ENCODE measurements around the gene GFAP.

GFAP gene

DNA sequence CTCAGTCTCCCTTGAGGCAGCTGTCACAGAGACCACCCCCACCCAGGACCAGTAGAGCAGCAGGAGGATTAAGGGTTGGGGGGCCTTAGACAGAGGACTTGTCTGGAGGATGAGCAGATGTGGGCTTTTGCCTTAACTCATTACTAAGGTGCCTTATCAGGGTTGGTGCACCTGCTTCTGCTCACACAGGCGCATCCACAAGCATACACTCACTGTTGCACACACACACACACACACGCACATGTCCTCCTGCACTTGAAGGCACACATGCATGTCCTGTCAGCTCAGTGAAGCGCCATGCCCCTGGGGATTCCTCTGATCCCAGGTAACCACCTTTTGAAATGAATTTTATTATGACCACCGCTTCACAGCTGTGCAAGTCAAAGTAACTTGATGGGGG lies 1.2 kb downstream of the GFAP start:
- DNase-seq: no peak

DNA sequence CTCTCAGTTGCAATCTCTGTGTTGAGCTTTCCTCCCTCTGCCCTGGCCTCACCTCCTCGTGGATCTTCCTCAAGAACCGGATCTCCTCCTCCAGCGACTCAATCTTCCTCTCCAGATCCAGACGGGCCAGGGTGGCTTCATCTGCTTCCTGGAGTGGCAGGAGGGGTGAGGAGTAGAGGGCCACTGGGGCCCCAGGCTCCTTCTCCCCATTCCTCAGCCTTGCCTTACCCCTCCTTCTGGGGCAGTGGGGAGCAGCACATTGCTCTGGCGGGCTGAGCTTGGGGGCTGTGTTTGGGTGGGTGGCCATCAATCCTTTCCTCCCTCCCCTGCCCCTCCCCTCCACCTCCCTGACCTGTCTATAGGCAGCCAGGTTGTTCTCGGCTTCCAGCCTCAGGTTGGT lies 1.6 kb downstream of the GFAP start:
- DNase-seq: no peak

DNA sequence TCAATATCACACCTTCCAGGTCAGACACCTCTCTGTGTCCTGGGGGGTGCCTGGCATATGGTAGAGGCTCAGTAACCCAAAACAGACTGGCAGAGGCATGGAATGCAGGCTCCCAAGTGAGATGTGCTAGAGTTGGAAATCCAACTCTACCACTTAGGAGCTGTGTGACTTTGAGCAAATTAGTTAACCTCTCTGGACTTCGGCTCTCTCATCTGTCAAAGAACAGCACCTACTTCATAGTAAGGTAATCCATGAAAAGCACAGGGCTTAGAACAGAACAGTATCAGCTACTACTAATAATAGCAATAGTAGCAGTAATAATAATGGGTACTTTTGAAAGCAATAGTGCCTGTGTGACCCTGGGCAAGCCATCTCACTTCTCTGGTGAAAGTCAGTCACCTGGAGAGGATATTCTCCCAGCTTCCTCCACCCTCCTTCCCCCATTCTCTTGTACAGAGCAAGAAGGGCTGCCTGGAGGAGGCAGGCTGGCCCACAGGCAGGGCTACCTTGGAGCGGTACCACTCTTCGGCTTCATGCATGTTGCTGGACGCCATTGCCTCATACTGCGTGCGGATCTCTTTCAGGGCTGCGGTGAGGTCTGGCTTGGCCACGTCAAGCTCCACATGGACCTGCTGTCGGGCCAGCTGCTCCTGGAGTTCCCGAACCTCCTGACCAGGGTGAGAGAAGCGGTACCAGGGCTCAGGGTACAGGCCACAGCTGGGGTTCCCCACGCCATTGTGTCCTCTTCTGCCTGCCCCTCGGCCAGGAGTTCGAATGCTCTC lies 2.3 kb downstream of the GFAP start:
- DNase-seq: no peak

DNA sequence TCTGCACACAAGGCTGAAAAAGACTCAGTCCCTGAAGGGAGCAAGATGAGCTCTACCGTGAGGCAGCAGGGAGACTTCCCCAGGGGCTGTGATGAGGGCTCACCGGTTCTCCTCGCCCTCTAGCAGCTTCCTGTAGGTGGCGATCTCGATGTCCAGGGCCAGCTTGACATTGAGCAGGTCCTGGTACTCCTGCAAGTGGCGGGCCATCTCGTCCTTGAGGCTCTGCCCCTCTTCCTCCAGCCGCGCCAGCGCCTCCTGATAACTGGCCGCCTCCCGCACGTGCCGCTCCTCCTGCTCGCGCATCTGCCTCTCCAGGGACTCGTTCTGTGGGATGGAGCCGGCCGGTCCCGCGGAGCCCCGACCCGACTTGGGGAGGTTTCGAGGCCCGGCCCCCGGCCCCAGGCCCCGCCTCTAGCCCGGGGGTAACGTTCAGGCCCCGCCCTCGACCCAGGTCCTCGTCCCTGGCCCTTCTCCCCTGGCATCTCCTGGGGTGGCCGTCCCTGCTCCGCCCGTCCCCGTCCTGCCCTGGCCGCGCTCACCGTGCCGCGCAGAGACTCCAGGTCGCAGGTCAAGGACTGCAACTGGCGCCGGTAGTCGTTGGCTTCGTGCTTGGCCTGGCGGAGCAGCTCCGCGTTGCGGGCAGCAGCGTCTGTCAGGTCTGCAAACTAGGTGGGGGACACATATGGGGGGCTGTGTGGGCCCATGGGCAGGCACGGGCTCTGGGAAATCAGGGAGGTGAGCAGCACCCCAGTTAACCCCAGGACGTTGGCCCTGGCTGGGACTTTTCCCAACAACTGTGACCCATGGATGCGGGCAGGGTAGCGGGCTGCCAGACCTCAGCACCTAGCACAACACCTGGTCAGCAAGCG lies 3.9 kb downstream of the GFAP start:
- DNase-seq: peak; percentile 47 to 66

DNA sequence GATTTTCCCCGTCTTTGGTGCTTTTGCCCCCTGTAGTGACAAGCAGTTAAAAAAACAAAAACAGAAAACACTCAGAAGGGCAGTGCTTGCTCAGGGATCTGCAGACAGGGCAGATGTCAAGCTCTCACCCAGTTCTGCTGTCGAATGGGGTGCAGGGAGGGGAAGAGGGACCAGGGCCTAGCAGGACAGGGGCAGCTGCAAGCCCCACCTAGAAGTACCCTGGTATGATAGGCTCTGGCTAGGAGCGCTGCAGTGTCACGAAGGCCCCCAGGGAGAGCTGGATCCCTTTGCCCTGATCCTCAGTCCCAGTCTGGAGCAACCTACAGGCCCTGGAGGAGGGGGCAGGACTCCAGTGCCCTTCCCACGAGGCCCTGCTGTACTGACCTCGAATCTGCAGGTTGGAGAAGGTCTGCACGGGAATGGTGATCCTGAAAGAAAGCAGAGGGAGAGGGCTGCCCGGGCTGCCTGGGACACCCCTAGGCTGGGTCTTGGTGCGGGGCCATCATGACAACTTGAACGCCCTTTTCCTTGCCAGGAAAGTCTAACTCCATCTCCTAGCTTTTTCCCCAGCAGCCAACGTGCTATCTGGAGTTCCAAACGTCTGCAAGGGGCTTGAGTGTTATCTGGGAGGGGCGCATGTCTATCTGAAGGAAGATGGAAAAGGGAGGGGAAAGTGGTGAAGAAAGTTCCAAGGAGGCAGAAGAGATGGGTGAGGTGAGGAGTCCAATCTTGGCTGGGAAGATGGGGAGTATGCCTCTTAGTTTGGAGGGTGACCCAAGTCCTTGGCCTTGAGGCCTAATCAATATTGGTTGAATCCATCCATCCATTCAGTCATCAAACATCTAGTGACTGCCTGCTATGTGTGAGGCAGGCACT lies 4.8 kb downstream of the GFAP start:
- no peak for DNase-seq

DNA sequence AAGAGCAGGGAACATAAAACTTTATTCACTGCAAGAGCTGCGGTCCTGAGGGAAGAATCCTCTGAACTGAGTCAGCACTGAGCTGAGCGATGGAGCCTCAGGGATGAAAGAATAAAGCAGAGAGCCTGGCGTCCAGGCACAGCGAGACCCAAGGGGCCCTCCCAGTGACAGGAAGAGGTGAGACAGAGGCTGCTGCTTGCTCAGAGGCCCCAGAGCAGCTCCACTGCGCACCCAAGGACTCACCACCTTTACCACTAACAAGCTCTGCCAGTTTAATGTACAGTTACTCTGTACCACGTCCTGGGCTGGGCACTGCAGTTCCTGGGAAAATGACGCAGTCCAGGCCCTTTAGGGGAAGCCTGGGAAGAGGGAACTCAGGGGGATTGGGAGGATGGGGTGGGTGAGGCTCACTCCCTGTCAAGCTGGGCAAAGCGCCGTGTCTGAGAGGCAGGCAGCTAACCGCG lies 5.6 kb downstream of the GFAP start:
- DNase-seq: no peak

DNA sequence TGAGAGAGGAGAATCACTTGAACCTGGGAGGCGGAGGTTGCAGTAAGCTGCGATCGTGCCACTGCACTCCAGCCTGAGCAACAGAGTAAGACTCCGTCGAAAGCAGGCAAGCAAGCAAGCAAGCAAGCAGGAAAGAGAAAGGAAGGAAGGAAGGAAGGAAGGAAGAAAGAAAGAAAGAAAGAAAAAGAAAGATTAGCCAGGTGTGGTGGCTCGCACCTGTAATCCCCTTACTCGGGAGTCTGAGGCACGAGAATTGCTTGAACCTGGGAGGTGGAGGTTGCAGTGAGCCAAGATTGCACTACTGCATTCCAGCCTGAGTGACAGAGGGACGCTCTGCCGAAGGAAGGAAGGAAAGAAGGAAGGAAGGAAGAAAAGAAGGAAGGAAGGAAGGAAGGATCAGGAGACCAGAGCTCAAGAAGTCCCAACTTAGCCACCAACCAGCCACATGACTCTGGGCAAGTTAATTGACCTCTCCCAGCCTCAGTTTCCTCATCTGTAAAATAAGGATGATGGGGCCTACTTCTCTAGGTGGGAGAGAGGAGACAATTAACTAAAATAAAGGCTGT lies 6.5 kb downstream of the GFAP start:
- no peak for DNase-seq

DNA sequence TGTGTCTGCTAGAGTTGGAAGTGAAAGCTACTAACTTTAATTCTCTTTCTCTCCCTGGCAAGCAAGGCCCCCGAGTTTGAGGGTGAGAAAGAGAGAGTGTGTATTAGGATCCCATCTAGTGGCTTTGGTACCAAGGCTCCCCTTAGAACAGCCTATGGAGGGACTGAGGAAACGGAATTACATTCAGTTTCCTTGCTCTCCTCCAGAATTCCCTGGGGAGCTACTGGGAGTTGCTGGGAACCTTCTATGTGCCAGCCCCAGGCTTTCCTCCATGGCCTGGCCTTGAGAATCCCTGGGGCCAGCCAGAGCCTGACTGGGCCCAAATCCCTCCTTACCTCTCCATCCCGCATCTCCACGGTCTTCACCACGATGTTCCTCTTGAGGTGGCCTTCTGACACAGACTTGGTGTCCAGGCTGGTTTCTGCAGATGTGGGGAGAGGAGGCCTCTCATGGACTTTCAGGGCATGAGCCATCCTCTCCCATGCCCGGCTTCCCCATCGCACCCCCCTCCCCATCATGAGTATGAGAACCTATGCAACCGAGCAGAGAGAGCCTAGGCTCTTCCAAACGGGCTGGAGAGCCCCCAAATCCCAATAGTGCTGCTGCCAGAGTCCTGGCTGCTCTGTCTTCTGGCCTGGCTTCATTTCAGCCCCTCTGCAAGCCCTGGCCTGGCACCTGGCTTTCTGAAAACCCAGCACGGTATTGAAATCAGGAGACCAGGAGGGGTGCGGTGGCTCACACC lies 7.4 kb downstream of the GFAP start:
- DNase-seq: no peak

DNA sequence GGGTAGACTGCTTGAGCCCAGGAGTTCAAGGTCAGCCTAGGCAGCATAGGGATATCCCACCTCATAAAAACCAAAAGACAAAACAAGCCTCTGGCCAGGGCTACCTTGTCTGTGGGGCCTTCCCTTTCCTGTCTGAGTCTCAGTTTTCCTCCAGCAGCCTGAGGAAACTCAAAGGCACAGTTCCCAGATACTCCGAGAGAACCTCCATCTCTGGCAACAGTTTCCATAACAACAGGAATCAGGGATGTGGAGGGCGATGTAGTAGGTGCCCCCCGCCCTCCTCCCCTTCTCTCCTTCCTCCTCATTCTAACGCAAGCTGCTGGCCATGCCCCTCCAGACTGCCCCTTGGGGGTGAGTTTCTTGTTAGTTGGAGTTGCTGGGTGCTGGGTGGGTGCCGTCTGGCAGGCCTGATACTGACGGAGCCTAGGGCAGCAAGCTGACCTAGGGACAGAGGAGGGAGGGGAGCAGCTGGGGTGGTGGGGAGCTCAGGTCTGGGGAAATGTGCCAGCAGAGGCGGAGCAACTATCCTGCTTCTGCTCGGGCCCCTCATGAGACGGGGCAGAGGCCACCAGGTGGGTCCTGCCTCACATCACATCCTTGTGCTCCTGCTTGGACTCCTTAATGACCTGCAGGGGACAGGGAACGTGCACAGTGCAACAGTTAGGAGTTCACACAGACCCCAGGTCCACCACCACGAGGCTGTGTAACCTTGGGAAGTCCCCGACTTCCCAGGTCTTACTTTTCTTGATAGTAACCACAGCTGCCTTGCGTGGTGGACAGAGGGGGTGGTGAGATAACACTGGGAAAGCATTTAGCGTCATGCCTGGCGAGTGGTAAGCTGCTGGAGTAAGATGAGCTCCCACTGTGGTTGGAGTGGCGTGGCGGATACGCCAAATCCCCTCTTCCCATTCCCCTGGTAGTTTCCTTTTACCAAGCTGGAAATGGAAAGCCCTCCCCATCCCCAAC lies 8.3 kb downstream of the GFAP start:
- no peak for DNase-seq

DNA sequence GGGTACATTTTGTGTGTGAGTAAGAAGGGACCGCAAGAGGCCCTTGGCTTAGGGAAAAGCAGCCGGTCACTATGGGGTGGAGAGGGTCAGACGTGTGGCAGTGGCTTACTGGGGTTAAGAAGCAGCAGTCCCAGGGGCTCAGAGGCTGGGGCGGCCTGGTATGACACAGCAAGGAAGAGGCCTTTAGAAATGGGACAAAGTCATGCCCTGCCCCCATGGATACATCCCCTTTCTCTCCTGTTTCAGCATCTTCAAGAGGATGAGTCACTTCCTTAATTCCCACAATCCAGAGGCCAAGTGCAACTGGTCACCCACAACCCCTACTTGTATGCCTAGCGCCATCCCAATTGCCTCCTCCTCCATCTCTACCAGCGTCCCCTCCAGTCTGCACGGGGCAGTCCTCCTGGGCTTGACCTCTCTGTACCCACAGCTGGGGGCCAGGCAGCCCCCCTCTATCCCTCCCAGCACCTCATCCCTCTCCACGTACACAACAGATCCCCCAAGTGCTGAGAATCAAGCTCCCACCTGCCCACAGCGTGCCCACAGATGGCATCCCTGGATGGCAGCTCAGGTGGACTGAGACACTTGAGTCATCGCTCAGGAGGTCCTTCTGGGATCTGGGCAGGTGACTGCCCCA lies 9.2 kb downstream of the GFAP start:
- peak; percentile 85 to 89 for DNase-seq

DNA sequence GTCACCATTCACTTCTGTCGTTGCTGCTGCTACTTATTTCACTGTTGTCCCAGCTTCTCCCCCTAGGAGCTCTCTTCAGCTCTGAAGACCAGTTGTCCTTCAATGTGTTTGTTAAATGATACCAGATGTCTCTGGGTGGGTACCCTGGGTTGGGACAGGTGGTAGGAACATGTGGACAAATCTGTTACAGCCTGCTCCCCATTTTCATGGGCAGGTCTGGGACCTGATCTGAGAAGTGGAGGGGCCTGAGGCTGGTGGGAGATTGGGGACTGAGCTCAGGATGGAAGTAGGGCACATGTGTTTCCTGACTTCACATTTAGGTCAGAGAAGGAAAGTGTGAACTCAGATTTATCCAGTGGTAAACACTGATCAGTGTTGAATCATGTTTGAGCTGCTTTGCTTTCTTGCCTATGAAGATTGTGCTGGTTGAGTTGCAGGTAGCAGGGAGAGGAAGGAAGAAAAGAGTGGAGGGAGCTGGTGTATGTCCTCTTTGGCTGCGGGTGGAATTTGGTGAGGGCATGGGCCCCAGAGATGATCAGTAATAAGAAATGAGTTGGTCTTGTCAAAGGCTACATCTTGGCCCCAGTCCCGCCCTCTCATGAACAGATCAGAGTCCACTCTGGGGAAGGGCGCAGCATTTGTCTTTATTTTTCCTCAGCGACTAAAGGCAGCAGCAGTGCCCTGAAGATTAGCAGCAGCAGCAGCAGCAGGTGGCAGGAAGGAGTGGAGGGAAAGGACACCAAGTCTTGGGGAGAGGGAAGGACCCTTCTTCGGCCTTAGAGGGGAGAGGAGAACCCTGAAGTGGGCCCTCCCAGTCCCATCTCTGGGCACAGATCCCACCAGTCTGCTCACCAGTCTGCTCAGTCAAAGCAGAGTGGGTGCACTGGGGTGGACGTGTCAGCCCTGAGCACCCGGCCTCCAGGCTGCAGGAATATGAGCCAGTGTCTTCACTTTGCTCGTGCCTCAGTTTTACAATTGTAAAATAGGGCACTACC lies 10.0 kb downstream of the GFAP start:
- DNase-seq: no peak

DNA sequence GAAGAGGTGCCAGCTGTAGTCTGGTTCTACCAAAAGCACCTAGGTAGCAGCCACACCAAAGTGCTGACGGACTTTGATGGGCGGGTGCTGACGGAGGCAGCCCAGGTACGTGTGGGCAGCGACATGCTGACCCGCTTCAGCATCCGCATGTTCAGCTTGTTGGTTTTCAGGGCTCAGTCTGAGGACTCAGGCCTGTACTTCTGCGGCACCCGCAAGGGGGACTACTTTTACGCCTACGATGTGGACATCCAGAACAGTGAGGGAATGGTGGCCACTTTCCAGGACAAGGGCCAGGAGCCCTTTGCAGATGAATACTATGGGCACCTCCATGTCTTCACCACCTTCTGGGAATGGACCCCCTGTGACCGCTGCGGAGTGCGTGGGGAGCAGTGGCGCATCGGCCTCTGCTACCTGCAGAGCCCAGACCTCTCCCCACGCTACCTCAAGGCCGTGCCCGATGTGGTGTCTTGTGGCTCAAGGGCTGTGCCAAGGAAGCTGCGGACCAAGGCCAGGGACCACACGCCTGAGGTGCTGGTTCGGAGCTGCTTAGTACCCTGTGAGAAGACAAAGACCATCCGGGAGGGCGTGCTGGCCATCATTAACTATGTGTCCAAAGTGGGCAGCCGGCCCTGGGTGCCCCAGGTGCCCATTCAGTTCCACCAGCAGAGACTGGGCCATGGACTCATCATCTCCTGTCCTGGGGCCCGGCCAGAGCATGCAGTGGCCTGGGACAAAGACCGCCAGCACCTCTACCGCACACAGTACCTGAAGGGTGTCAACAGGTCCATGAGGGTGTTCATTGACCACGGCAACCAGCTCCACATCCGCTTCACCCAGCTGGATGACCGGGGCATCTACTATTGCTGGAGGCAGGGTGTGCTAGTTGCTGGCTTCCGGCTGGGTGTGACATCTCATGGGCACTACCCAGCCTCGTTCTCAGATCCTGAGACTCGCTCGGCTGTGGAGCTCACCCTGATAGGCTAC lies 11.0 kb downstream of the GFAP start:
- no peak for DNase-seq

DNA sequence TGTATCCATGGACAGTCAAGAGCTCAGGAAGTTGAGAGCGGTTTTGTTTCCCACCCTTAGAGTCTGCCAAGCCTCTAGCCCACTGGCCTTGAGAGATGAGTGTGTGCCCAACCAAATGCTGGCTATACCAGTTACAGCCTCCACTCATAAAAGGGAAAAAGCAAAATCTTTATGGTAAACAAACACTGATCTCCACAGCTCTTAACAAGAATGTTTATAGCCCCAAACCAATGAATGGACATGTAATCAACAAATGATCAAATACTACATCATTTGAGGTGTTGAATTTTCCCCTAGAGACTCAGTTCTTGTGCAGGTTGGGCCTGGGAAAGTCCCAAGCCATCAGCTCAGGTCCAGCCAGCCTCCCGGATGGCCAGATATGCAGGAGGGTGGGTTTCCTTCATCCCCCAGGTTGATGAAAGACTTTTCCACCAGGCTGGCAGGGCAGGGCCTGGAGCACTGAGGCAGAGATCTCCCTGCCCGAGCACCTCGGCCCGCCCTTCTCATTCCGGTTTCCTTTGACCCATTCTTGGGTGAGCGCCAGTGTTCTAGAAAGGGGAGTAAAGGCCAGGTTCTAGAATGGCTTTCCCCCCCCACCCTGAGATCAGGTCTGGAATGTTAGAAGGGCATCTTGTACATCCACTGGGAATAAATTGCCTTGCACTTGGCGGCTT lies 12.2 kb downstream of the GFAP start:
- no peak for DNase-seq

DNA sequence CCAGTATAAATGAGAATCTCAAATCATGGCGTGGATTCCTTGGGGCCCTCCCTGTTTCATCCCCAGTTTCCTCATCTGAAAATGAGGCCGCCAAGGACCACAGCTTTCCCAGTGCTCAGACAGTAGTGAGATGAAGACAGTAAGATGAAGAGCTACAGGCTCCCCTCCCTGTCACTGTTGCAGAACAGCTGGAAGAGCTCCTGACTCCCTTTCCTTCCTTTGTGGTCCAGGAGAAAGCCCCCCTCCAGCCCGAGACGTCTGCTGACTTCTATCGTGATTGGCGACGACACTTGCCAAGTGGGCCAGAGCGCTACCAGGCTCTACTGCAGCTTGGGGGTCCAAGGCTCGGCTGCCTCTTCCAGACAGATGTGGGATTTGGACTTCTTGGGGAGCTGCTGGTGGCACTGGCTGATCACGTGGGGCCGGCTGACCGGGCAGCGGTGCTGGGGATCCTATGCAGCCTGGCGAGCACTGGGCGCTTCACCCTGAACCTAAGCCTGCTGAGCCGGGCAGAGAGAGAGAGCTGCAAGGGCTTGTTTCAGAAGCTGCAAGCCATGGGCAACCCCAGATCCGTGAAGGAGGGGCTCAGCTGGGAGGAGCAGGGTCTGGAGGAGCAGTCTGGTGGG lies 13.1 kb downstream of the GFAP start:
- no peak for DNase-seq

DNA sequence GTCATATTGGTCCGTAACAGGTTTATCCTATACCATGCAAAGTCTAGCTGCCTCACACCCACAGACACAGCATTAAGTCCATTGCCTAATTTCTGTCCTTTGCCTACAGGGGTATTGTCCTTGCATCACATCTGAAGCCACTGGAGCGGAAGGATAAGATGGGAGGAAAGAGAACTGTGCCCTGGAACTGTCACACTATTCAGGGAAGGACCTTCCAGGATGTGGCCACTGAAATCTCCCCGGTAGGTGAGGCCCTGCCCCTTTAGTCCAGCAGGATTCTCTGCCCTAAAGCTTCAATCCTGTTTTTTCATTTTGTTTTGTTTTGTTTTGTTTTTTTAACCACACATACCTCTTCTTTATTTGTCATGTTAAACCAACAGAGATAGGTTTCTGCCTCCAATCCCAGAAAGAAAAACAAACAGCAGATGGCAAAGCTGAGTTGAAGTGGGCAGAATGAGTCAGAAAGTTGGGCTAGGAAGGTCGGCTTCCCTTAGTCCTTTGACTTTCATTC lies 13.8 kb downstream of the GFAP start:
- DNase-seq: peak; percentile 65 to 70

DNA sequence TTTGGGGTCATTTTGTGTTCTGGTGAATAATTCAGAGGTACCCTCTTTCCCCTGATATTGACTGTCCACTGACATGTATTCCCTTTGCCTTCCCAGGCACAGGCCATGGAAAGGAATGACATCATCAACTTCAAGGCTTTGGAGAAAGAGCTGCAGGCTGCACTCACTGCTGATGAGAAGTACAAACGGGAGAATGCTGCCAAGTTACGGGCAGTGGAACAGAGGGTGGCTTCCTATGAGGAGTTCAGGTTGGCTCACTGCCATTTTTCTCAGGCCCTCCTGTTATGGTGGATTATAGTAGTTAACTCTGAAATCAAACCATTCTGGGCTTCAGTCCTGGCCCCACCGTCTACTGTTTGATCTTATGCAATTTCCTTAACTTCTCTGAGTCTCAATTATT lies 14.4 kb downstream of the GFAP start:
- DNase-seq: peak; percentile 16 to 19
